NB4 (cell line): ENCODE results near the gene AHDC1.

Source experiments
- DNase-seq: peaks from one replicate; pipeline ENCODE4 v3.0.0; 2010; ENCODE audit warnings: low read depth
- H3K4me3 ChIP-seq: one replicate; pipeline ENCODE4 v1.5.1; 2011; ENCODE audit warnings: mild to moderate bottlenecking, low read depth, low read length, moderate library complexity
- MYC ChIP-seq: IDR thresholded peaks from 2 replicates; pipeline ENCODE4 v1.6.1; 2011; ENCODE audit warnings: low read depth, low read length
- POLR2A ChIP-seq: IDR thresholded peaks from 2 replicates; pipeline ENCODE4 v1.6.1; 2011; ENCODE audit warnings: mild to moderate bottlenecking; ENCODE audit not compliant: insufficient read length; ENCODE audit errors: extremely low read depth
- TF ChIP-seq, protein P1 (sequence below): IDR thresholded peaks from 2 replicates; pipeline ENCODE4 v1.6.1; 2011; ENCODE audit warnings: low read depth, low read length
- TF ChIP-seq, protein P2 (sequence below): IDR thresholded peaks from one replicate; pipeline ENCODE4 v1.5.1; 2012; ENCODE audit warnings: low read depth, low read length

AHDC1 gene

DNA sequence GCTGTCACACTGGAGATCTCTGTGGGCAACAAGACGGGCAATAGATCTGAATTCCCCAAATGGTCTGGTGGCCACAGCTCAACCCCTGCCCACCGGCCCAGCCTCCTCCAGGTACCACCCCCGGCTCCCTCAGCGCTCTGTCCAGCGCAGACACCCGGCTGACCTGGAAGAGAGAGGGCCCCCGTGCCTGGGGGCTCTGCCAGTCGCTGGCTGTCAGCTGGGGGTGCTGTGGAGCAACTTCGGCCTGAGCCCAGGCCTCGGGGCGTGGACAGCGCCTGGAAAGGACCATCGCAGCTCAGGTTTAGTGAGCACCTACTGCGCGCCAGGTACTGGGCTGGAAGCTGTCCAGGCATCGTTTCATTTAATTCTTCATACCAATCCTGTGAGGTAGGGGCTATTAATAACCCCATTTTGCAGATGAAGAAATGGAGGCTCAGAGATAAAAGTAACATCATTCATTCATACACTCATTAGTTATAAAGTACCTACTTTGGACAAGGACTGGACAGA lies 51.0 kb downstream of the AHDC1 start:
- DNase-seq: no peak
- TF ChIP-seq, protein P1, sequence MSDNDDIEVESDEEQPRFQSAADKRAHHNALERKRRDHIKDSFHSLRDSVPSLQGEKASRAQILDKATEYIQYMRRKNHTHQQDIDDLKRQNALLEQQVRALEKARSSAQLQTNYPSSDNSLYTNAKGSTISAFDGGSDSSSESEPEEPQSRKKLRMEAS: no peak
- no peak for TF ChIP-seq MYC
- TF ChIP-seq, protein P2, sequence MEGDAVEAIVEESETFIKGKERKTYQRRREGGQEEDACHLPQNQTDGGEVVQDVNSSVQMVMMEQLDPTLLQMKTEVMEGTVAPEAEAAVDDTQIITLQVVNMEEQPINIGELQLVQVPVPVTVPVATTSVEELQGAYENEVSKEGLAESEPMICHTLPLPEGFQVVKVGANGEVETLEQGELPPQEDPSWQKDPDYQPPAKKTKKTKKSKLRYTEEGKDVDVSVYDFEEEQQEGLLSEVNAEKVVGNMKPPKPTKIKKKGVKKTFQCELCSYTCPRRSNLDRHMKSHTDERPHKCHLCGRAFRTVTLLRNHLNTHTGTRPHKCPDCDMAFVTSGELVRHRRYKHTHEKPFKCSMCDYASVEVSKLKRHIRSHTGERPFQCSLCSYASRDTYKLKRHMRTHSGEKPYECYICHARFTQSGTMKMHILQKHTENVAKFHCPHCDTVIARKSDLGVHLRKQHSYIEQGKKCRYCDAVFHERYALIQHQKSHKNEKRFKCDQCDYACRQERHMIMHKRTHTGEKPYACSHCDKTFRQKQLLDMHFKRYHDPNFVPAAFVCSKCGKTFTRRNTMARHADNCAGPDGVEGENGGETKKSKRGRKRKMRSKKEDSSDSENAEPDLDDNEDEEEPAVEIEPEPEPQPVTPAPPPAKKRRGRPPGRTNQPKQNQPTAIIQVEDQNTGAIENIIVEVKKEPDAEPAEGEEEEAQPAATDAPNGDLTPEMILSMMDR: no peak
- no peak overlapping the region for H3K4me3 ChIP-seq

- H3K4me3 ChIP-seq: no peak overlapping the region
- TF ChIP-seq MYC (no peak), POLR2A (no peak)
- TF ChIP-seq, protein P1: no peak
- TF ChIP-seq, protein P2: no peak
- no peak for DNase-seq
Measured at GRCh38 chr1:27551953-27552312, 52.0 kb downstream of the AHDC1 start.

GRCh38 chr1:27551170-27551952 lies 52.6 kb downstream of the AHDC1 start:
- no peak for TF ChIP-seq POLR2A
- TF ChIP-seq, protein P1: no peak
- no peak for TF ChIP-seq MYC
- TF ChIP-seq, protein P2: no peak
- no peak for DNase-seq
- H3K4me3 ChIP-seq: no peak overlapping the region

DNA sequence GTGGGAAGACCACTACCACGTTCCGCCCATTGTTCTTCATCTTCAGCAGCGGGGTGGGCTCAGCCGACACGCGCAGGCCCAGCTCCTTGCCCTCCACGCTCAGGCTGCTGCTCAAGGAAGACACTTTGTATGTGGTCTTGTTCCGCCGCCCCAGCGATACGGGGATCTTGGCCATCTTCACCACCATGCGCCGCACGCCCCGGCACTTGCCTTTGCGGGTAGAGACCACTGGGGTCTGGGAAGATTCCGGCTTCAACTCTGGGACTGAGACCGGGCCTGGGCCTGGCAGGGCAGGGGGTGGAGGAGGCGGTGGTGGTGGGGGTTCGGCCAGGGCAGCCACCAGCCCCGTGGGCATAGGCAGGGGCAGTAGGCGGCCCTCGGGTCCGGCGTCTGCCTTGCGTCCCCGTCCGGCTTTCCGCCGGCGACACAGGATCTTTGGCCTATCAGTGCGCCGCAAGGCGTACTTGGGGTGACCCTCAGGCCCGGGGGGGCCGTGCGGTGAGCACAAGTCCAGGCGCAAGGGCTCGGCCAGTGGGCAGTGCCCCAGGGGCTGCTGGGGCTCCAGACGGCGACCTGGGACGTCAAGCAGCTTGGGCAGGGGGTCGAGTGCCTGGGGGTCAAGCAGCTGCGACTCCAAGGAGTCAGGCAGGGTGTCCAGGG lies 53.3 kb downstream of the AHDC1 start:
- no peak for DNase-seq

GRCh38 chr1:27549807-27550408 lies 54.0 kb downstream of the AHDC1 start:
- TF ChIP-seq, protein P2: no peak
- TF ChIP-seq MYC (no peak), POLR2A (no peak)
- TF ChIP-seq, protein P1: no peak
- no peak for DNase-seq
- H3K4me3 ChIP-seq: no peak overlapping the region

More for the DNA sequence above, 53.3 kb downstream of the AHDC1 start:
- no peak overlapping the region for H3K4me3 ChIP-seq
- TF ChIP-seq, protein P2: no peak
- TF ChIP-seq, protein P1: no peak
- TF ChIP-seq MYC: no peak
- TF ChIP-seq POLR2A: no peak
